ENCODE results near the gene FOXN1.

The FOXN1 gene

DNA sequence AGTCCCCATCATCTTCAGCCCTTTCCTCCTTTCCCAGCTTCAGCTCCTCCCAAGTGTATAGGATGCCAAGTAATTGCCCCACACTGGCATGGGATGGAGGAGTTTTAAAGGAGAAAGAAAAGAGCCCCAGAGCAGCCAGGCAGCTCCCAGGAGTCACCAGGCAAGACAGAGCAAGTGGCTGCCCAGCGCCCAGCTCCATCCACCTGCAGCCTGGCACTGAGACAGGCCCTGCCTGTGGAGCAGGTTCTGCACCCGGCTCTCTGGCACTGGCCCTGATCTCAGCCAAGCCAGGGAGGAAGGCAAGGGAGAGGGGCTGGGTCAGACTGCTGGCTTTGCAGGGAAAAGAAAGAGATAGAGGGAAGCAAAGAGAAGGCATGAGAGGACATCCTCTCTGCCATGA is 21.7 kb downstream of the FOXN1 start:
- no peak for DNase-seq

- DNase-seq, result no peak
These were observed 22.3 kb downstream of the FOXN1 start for GRCh38 chr17:28528327-28529012.

DNA sequence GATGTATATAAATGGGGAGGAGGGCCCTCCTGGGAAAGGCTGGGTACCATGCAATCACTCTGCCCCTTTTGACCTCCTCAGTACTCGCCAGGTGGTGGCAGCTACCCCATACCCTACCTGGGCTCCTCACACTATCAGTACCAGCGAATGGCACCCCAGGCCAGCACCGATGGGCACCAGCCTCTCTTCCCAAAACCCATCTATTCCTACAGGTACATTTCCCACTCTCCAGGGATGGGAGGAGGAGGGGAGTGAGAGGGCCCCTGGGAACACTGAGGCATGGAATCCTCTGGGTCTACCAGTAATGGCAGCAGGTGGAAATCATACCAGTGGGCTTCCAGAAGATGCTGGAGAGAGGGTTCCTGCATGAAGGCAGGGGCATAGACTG is 22.9 kb downstream of the FOXN1 start:
- no peak for DNase-seq

GRCh38 chr17:28530250-28530649 is 24.1 kb downstream of the FOXN1 start:
- no peak for DNase-seq

GRCh38 chr17:28530926-28531325 is 24.8 kb downstream of the FOXN1 start:
- no peak for DNase-seq

- no peak for DNase-seq
These were observed 26.2 kb downstream of the FOXN1 start for GRCh38 chr17:28532050-28532960.

DNA sequence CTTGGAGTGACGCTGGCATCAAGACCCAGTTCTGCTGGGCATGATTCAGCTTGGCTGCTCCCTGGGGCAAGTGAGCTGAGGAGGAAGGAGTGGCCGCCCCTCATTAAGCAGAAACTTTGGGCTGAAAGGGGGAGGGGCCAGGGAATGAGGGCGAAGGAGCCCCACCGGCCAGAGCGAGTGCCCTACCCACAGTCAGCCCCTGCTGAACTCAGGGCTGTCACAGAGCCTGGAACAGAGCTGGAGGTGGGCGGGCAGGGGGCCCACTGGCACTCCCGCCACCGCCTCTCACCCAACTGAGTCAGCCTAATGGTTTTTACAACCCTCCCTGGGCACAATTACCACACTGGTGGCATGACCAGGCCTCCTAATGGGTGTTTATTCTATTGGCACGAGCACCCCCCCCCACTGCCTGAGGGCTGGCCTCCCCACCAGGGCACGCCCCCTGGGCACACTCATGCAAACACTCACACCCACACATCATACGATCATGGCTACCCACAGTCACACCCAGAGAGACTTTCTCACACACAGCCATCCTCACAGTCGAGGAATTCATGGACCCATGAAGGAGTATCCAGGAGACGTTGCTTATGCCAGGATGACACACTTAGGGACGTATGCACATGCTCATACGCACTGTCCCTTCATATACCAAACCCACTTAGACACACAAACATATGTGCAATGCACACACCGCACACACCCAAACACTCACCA is 27.1 kb downstream of the FOXN1 start:
- no peak for DNase-seq

DNA sequence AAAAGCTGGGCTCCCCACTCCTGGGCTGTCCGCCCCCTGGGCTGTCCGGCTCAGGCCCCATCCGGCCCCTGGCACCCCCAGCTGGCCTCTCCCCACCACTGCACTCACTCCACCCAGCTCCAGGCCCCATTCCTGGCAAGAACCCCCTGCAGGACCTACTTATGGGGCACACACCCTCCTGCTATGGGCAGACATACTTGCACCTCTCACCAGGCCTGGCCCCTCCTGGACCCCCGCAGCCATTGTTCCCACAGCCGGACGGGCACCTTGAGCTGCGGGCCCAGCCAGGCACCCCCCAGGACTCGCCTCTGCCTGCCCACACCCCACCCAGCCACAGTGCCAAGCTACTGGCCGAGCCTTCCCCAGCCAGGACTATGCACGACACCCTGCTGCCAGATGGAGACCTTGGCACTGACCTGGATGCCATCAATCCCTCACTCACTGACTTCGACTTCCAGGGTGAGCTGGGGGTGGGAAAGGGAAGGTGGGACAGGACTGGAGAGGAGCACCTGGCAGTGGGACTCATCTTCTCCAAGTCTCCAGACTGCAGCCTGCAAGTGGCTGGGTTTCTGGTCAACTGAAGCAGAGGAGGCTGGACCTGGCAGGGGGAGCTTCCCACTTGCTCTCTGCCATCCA is 28.7 kb downstream of the FOXN1 start:
- DNase-seq, result no peak

GRCh38 chr17:28536532-28537218 is 30.5 kb downstream of the FOXN1 start:
- no peak for DNase-seq

DNA sequence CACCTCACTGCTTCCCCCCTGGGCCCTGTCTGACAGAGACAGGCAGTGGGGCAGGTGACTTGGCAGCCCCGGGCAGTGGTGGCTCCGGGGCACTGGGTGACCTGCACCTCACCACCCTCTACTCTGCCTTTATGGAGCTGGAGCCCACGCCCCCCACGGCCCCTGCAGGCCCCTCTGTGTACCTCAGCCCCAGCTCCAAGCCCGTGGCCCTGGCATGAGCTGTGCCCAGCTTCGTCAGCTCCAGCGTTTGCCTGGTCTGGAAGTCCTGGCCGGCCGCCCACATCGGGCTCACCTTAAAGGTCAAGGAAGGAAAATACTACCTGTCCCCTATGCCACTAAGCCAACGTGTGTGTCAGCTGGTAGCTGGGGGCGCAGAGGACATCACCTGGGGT is 31.1 kb downstream of the FOXN1 start:
- no peak for DNase-seq

DNA sequence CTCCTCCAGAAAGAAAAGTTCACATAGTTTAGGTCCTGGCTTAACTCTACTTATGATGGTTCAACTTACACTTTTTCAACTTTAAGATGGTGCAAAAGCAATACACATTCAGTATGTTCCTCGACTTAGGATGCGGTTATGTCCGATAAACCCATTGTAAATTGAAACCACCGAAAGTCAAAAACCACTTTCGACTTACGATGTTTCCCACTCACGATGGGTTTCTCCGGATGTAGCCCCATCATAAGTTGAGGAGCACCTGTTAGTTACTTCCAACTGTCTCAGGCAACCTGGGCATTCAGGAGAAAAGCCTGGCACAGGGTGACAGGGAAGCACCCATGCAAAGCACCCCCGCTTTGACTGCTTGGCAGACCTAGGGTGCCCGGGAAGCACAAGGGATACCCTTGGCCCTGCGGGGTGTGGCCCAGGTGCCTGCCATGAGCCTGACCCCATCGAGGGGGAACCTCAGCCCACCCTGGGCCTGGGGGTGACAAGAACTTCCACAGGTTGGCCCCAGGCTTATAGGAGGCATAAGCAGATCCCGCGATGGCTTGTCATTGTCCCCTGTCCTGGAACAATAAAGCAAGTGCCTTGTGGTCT is 32.2 kb downstream of the FOXN1 start:
- no peak for DNase-seq

GRCh38 chr17:28540231-28540630 is 34.1 kb downstream of the FOXN1 start:
- no peak for DNase-seq

DNA sequence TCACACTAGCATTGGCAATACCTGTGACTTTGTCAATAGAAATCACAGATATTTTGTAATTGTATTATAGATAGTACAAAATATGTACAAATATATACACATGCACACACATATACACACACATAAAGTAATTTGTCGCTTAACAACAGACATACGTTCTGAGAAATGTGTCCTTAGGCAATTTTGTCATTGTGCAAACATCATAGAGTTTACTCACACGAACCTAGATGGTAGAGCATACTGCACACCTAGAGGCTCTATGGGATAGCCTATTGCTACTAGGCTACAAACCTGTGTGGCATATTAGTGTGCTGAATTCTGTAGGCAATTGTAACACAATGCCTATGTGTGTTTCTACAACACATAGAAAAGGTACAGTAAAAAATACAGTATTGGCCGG is 35.3 kb downstream of the FOXN1 start:
- no peak for DNase-seq

GRCh38 chr17:28544402-28545140 is 38.4 kb downstream of the FOXN1 start:
- no peak for DNase-seq

DNA sequence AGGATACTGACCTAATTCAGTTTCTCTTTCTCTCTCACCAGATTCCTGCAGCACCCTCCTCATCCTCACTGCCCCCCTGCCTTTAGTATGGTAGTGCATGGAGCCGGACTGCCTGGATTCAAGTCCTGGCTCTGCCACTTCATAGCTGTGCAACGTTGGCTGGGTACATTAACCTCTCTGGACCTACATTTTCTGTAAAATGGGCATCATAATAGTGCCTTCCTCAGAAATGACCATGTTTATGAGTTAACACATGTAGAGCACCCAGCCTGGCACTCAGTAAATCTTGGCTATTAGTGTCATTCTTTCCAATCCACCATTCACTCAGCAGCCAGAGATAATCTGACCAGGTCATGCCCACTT is 39.0 kb downstream of the FOXN1 start:
- DNase-seq, result no peak

GRCh38 chr17:28545787-28546415 is 39.8 kb downstream of the FOXN1 start:
- DNase-seq, result no peak

- no peak for DNase-seq
These were observed 41.0 kb downstream of the FOXN1 start for GRCh38 chr17:28547096-28547622.

DNA sequence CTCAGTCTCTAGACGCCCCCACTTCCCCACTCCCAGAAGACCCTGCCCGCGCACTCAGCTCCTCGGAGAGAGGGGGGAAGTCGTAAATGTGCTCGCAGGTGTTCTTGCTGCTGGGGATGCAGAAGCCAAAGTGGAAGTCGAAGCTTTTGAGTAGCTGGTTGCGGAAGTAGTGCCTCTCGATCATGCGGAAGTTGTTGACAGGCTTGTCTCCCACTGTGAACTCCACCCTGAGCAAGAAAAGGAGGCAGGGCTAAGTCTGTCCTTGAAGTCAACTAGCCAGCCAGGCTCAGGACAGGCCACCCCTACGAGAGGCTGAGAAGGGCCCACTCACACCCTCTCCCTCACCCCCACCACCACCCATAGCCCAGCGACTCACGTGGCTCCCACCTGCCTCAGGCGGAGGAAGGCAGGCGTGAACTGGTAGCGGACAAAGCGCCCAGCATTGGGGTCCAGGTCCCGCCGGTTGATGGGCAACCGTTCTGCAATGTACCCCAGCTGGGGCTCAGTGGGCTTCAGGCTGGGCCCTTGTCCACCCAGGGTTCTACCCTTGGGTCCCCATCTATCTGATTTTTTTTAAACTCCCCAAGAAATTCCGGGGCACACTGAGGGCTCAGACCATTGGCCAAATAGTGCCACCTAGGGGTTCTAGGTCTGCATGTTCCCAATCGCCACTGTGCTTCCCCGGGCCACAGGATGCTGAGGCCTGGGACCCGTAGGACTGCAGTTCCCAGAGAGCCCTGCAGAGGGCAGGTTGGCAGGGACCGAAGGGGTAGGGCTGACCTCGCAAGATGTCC is 41.7 kb downstream of the FOXN1 start:
- DNase-seq, result no peak

DNA sequence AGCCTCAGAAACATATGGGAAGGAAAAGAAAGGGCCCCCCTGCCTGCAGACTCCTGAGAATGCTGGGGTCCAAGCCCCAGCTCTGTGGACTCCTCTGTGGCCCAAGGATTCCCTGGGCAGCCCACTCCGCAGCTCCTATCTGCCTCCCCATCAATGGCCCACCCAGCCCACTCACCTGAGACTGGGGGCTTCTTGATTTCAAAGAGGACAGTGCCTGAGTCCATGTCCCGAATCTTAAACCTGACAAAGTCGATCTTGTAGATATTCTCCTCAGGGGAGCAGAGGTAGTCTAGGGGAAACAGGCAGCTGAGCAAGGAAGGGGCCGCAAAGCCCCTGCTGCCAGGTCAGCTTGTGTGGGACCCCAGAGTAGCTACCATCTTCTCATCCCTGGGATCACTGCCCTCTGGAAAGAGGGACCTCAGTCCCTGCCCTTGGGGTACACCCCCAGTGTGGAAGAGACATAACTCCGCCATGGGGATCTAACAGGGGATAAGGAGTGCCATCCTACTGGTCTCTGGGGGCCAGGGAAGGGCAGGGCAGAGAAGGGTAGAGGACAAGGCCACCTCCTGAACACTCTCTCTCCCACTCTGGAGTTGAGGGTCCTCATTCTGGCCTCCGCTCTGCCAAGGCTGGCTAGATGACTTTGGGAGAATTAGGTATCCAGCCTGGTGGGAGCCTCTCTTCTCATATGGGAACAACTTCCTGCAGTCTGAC is 42.4 kb downstream of the FOXN1 start:
- no peak for DNase-seq

Data from NCI-H2081 treated with DMSO at 0.1 percent for 48 hours (cell line).